Activated B cell treated with CpG ODN at 0.5 μM for 24 hours (primary cell): ENCODE measurements around the gene BNIP2. TPM values are rescaled to one million over a fixed set of nuclear protein-coding genes. Genes with fewer than 3 reads are reported as not detected.
A peak's percentile ranks its signal among the peaks of the same experiment; 100 is the strongest.
"Not testable (repeated sequence)": the region's sequence is repeated elsewhere in the genome, so short reads cannot be mapped to it uniquely, and the experiment has no call there.

Experiments
- ATAC-seq: fragments of 200-7000 bp; cut with Tn5 transposase; one replicate; pipeline ENCODE4 v1.10.0; 2021; ENCODE audit warnings: low read depth, mild to moderate bottlenecking, moderate library complexity
- CTCF ChIA-PET: fragments of 350-600 bp; sonication (Branson Sonifier 250); formaldehyde crosslinking; loops from one replicate; lab custom pipeline; 2021; ENCODE audit warnings: antibody characterized with exemption; lab: Charles Lee
- POLR2A ChIA-PET: fragments of 350-600 bp; sonication (Branson Sonifier 250); formaldehyde crosslinking; loops from one replicate; lab custom pipeline; 2021; ENCODE audit warnings: antibody characterized with exemption; lab: Charles Lee
- DNase-seq: peaks from one replicate; pipeline ENCODE4 v3.0.0; 2022
- H3K27ac Mint-ChIP-seq: one replicate; pipeline ENCODE4 v1.8.0; 2020; ENCODE audit warnings: mixed read lengths
- H3K27me3 Mint-ChIP-seq: one replicate; pipeline ENCODE4 v1.8.0; 2021; ENCODE audit warnings: mixed read lengths
- H3K36me3 Mint-ChIP-seq: one replicate; pipeline ENCODE4 v1.8.0; 2021; ENCODE audit warnings: low read depth, mixed read lengths
- H3K4me1 Mint-ChIP-seq: one replicate; pipeline ENCODE4 v1.8.0; 2021; ENCODE audit warnings: mixed read lengths
- H3K4me3 Mint-ChIP-seq: one replicate; pipeline ENCODE4 v1.8.0; 2020; ENCODE audit warnings: mild to moderate bottlenecking, mixed read lengths
- H3K9me3 Mint-ChIP-seq: one replicate; pipeline ENCODE4 v1.8.0; 2020; ENCODE audit warnings: mixed read lengths
- CTCF ChIP-seq: fragments of 200-600 bp; IDR thresholded peaks from one replicate; pipeline ENCODE4 v1.8.0; 2022; ENCODE audit warnings: antibody characterized with exemption, mild to moderate bottlenecking
- intact Hi-C: fragments of 100-400 bp; cut with micrococcal nuclease; formaldehyde crosslinking; loops from one replicate; pipeline ENCODE4 v1.15.1; 2024
- total RNA-seq: library from RNA; stranded (reverse); gene quantifications from 2 replicates; pipeline ENCODE4 v1.2.3, GENCODE V29; 2022

BNIP2 gene
- total RNA-seq, 1 donor from 2014 or later = 82.9 TPM

- H3K9me3 Mint-ChIP-seq = no peaks in the 10 kb centered on the region
- no peak overlapping the region for H3K4me3 Mint-ChIP-seq
- intact Hi-C loops = no loop called here
- TF ChIP-seq CTCF = no peak
- no peaks in the 10 kb centered on the region for H3K27me3 Mint-ChIP-seq
- no peaks in the 10 kb centered on the region for H3K4me1 Mint-ChIP-seq
- ATAC-seq = no peak
- DNase-seq = no peak
- ChIA-PET CTCF (no interaction called here), POLR2A (no interaction called here)
- H3K27ac Mint-ChIP-seq = no peak overlapping the region
- no peaks in the 10 kb centered on the region for H3K36me3 Mint-ChIP-seq
Observed at GRCh38 chr15:59699810-59700431, 10.8 kb upstream of the BNIP2 start.

- CTCF ChIA-PET, H3K27ac Mint-ChIP-seq, H3K4me1 Mint-ChIP-seq: not testable (repeated sequence)
Observed at GRCh38 chr15:59698065-59698464, 8.9 kb upstream of the BNIP2 start.

GRCh38 chr15:59696332-59696731 is 7.2 kb upstream of the BNIP2 start:
- no peaks in the 10 kb centered on the region for H3K36me3 Mint-ChIP-seq
- POLR2A ChIA-PET = no interaction called here
- peaks cover under 1% of the 10 kb centered on the region for H3K4me1 Mint-ChIP-seq
- no peak for ATAC-seq
- no peak overlapping the region for H3K4me3 Mint-ChIP-seq
- DNase-seq = no peak
- no peaks in the 10 kb centered on the region for H3K27me3 Mint-ChIP-seq
- CTCF ChIA-PET = interaction anchor here (1.4 kb wide), 1 partner anchor 485 kb away, joined by 3 read pairs; no protein-coding TSS in a partner anchor
- no peak overlapping the region for H3K27ac Mint-ChIP-seq
- no peak for TF ChIP-seq CTCF
- H3K9me3 Mint-ChIP-seq = no peaks in the 10 kb centered on the region
- intact Hi-C loops = no loop called here

More at GRCh38 chr15:59698065-59698464, 8.9 kb upstream of the BNIP2 start:
- H3K36me3 Mint-ChIP-seq, ATAC-seq, intact Hi-C loops, POLR2A ChIA-PET, DNase-seq, H3K27me3 Mint-ChIP-seq, H3K9me3 Mint-ChIP-seq, H3K4me3 Mint-ChIP-seq: not testable (repeated sequence)

DNA sequence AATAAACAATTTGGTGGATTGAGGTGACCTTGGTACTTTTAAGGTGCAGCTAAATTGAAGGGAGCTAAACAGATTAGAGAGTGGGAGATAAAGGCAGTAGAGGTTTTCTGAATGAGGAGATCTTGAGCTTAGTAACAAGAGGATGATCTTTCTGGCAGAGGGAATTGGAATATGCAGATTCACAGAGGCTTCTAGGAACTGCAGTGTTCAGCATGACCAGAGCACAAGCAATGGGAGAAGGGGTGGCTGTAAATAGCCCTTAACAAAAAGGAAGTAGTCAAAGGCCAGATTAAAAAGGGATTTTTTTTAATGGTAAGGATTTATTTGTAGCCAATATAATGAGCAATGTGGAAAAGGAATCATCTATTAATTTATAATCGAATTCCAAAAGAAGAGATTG is 5.7 kb upstream of the BNIP2 start:
- intact Hi-C loops = loop anchor here (5.0 kb wide), 1 partner anchor 1223 kb away; no protein-coding TSS in a partner anchor
- Mint-ChIP-seq H3K4me3 (no peak overlapping the region), H3K4me1 (peaks cover 9% of the 10 kb centered on the region), H3K27ac (no peak overlapping the region), H3K9me3 (no peaks in the 10 kb centered on the region), H3K36me3 (no peaks in the 10 kb centered on the region), H3K27me3 (no peaks in the 10 kb centered on the region)
- ChIA-PET POLR2A (no interaction called here), CTCF (no interaction called here)
- DNase-seq (no peak), ATAC-seq (no peak)
- TF ChIP-seq CTCF = no peak

DNA sequence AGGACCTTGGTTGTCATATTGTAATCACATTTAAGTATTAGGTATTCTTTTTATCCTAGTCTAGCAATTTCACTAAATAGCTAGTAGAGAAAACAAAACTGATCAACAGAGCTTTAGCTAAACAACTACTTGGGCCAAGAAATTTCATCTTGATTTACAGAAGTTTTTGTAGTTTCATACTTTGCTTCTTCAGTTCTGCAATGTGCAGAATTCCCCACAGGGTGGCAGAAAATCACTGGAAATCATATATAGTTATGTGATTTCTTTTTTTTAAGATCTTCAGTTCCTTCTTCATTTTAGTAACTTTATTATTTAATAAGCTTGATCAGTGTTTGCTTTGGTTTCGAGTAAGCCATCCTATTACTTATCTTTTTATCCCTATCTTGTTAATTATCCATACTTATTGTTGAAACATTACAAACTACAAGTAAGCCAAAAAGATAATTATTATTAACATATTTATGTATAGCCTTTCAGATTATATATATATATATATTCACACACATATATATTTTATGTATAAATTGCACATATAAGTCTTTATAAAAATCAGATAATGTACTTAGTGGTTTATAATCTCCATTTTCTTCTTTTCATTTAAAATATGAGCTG is 2.2 kb upstream of the BNIP2 start:
- Mint-ChIP-seq H3K27me3 (no peaks in the 10 kb centered on the region), H3K4me3 (peak overlapping the region; percentile 55), H3K9me3 (no peaks in the 10 kb centered on the region), H3K27ac (peak overlapping the region; percentile 83), H3K4me1 (peaks cover 30% of the 10 kb centered on the region), H3K36me3 (peaks cover 17% of the 10 kb centered on the region)
- POLR2A ChIA-PET = interaction anchor here (0.7 to 1.2 kb wide), 3 partner anchors 34 to 489 kb away, joined by 3 read pairs; no protein-coding TSS in a partner anchor
- TF ChIP-seq CTCF = no peak
- intact Hi-C loops = loop anchor here (1.0 to 5.0 kb wide), 5 partner anchors 34 to 1226 kb away; no protein-coding TSS in a partner anchor
- ATAC-seq (no peak), DNase-seq (no peak)
- CTCF ChIA-PET = interaction anchor here (0.7 to 5.1 kb wide), 11 partner anchors 33 to 1226 kb away, joined by 3 to 38 read pairs (median 6); partner anchors contain the start of gene GTF2A2
